GM12878 (cell line): ENCODE results near the gene NELFB. TPM values are rescaled to one million over a fixed set of nuclear protein-coding genes. Genes with fewer than 3 reads are reported as not detected.

Experiments
- ATAC-seq: fragments of 200-7000 bp; cut with Tn5 transposase; 3 replicates; pipeline ENCODE4 v1.9.1; 2020; ENCODE audit warnings: mild to moderate bottlenecking, moderate library complexity
- BruUV-seq: library from RNA; stranded (reverse); fragments of 400-500 nt; replicated peaks from 2 replicates; lab custom pipeline; 2021; lab: Mats Ljungman, UMichigan
- CTCF ChIA-PET: fragments of 300-600 bp; sonication (Branson Sonifier 250); formaldehyde crosslinking; extraction: SDS; loops from one replicate; lab custom pipeline; 2021; ENCODE audit warnings: inconsistent platforms; lab: Yijun Ruan, JAX
- POLR2A ChIA-PET: fragments of 350-600 bp; formaldehyde crosslinking; extraction: SDS; loops from one replicate; lab custom pipeline; 2021; ENCODE audit warnings: inconsistent platforms; lab: Charles Lee
- RAD21 ChIA-PET: fragments of 300-600 bp; sonication (Branson Sonifier 250); formaldehyde crosslinking; loops from one replicate; lab custom pipeline; 2023; ENCODE audit warnings: antibody characterized with exemption; ENCODE audit not compliant: unreplicated experiment; lab: Charles Lee
- SMC1A ChIA-PET: fragments of 300-600 bp; sonication (Branson Sonifier 250); formaldehyde crosslinking; loops from one replicate; lab custom pipeline; 2023; ENCODE audit not compliant: unreplicated experiment, uncharacterized antibody; lab: Charles Lee
- DNase-seq: peaks from one replicate; pipeline ENCODE4 v3.0.0-alpha.2; 2011; ENCODE audit warnings: low read depth, low spot score
- FAIRE-seq: peaks from 3 replicates; lab custom pipeline; 2011; peaks lifted over from hg19 to GRCh38; lab: Jason Lieb, UNC
- H2AFZ ChIP-seq: 2 replicates; pipeline ENCODE4 v1.6.0; 2011; ENCODE audit warnings: low read depth, low read length, control low read depth; ENCODE audit not compliant: control insufficient read depth
- H3K27ac ChIP-seq: 2 replicates; pipeline ENCODE4 v1.5.1; 2011; ENCODE audit warnings: control low read depth; ENCODE audit not compliant: control insufficient read depth, insufficient read depth
- H3K27me3 ChIP-seq, 2 experiments: replicated peaks in 1 of 2; 2 replicates each; pipeline versions ENCODE4 v1.6.0 to v1.6.1; 2011; ENCODE audit warnings: low read length in 1 of 2; ENCODE audit not compliant: control insufficient read depth in 2 of 2, insufficient read depth in 2 of 2
- H3K36me3 ChIP-seq, 2 experiments: 2 replicates each; pipeline ENCODE4 v1.5.1; 2011; ENCODE audit warnings: low read length in 1 of 2; ENCODE audit not compliant: control insufficient read depth in 2 of 2, insufficient read depth in 2 of 2
- H3K4me1 ChIP-seq: 2 replicates; pipeline ENCODE4 v1.6.1; 2011; ENCODE audit warnings: mild to moderate bottlenecking, low read length, moderate library complexity, mixed read lengths; ENCODE audit not compliant: control insufficient read depth, insufficient read depth
- H3K4me2 ChIP-seq: 2 replicates; pipeline ENCODE4 v1.6.0; 2011; ENCODE audit warnings: control low read depth; ENCODE audit not compliant: control insufficient read depth, insufficient read depth
- H3K4me3 ChIP-seq: fragments of 200-600 bp; sonication (generic); 2 replicates; pipeline ENCODE4 v1.5.1; 2016
- H3K79me2 ChIP-seq: 2 replicates; pipeline ENCODE4 v1.6.0; 2011; ENCODE audit warnings: low read length; ENCODE audit not compliant: control insufficient read depth, insufficient read depth
- H3K9ac ChIP-seq: 2 replicates; pipeline ENCODE4 v1.8.0; 2011; ENCODE audit warnings: low read length, control low read depth, mixed read lengths; ENCODE audit not compliant: control insufficient read depth, insufficient read depth
- H3K9me3 ChIP-seq: replicated peaks from 3 replicates; pipeline ENCODE4 v1.5.1; 2011; ENCODE audit warnings: mild to moderate bottlenecking, low read length; ENCODE audit not compliant: control insufficient read depth, insufficient read depth
- H4K20me1 ChIP-seq: 2 replicates; pipeline ENCODE4 v1.6.0; 2011; ENCODE audit not compliant: control insufficient read depth, insufficient read depth
- CHD1 ChIP-seq: IDR thresholded peaks from 2 replicates; pipeline ENCODE4 v1.6.1; 2012; ENCODE audit warnings: low read depth, low read length, improper control_type of control experiment
- DPF2 ChIP-seq: fragments of 450-650 bp; IDR thresholded peaks from 2 replicates; pipeline ENCODE4 v1.6.1; 2017; ENCODE audit warnings: mild to moderate bottlenecking
- IKZF1 ChIP-seq: fragments of 450-650 bp; conservative IDR thresholded peaks from 2 replicates; pipeline ENCODE4 v1.6.1; 2017; ENCODE audit warnings: antibody characterized with exemption, mild to moderate bottlenecking
- MEF2B ChIP-seq: fragments of 450-650 bp; IDR thresholded peaks from 2 replicates; pipeline ENCODE4 v1.6.1; 2018; ENCODE audit warnings: mild to moderate bottlenecking, moderate library complexity; ENCODE audit not compliant: partially characterized antibody, poor library complexity, severe bottlenecking
- MXI1 ChIP-seq: fragments of 150-350 bp; IDR thresholded peaks from 2 replicates; pipeline ENCODE4 v1.6.1; 2011; ENCODE audit warnings: low read depth, mild to moderate bottlenecking, inconsistent platforms, low read length, improper control_type of control experiment
- NFYA ChIP-seq: IDR thresholded peaks from 2 replicates; pipeline ENCODE4 v1.6.1; 2011; ENCODE audit warnings: low read depth, mild to moderate bottlenecking, low read length, improper control_type of control experiment, borderline replicate concordance
- NR2F1 ChIP-seq: fragments of 450-650 bp; conservative IDR thresholded peaks from 2 replicates; pipeline ENCODE4 v1.6.1; 2017; ENCODE audit warnings: mild to moderate bottlenecking
- PML ChIP-seq: IDR thresholded peaks from 2 replicates; pipeline ENCODE4 v1.6.1; 2012; ENCODE audit warnings: low read length, inconsistent platforms
- SPI1 ChIP-seq: IDR thresholded peaks from 2 replicates; pipeline ENCODE4 v1.6.1; 2011; ENCODE audit warnings: low read depth, mild to moderate bottlenecking, low read length, moderate library complexity, borderline replicate concordance; ENCODE audit not compliant: insufficient read depth
- WGBS: methylation state at CpG from one replicate; pipeline ENCODE4 v1.1.6; 2016; ENCODE audit warnings: low lambda C conversion rate; ENCODE audit not compliant: insufficient replicate concordance, insufficient coverage; ENCODE audit errors: missing lambda C conversion rate; 5-methylcytosine and 5-hydroxymethylcytosine counted together
- in situ Hi-C: fragments of 300-500 bp; cut with MboI; formaldehyde crosslinking; loops from 9 replicates; pipeline ENCODE4 v1.14.3; 2018; ENCODE audit warnings: mixed read lengths
- intact Hi-C: fragments of 100-400 bp; cut with micrococcal nuclease; formaldehyde crosslinking; loops from one replicate; pipeline ENCODE4 v1.14.2; 2022; ENCODE audit not compliant: unreplicated experiment
- polyA plus RNA-seq, 11 experiments: library from polyadenylated mRNA; depleted of rRNA in 4 of 11; unstranded in 6 of 11; stranded (reverse) in 5 of 11; fragments of >200 nt; fragmentation: Nextera tagmentation in 4 of 11; fragmentation: Illumina TruSeq in 1 of 11; extraction: Ambion mirVana in 4 of 11; extraction: Trizol in 1 of 11; gene quantifications; 1 replicate in 1 of 11; 2 replicates in 10 of 11; pipeline versions ENCODE4 v1.2.1 to v1.2.3, GENCODE V29; 2011 to 2016; ENCODE audit warnings: inconsistent platforms in 2 of 11, missing spikeins in 2 of 11, low read depth in 1 of 11
- total RNA-seq, 4 experiments: library from RNA; depleted of rRNA in 3 of 4; stranded (reverse); fragments of >200 nt in 3 of 4; fragmentation: Illumina TruSeq in 1 of 4; extraction: Trizol in 1 of 4; gene quantifications; 2 replicates each; pipeline versions ENCODE4 v1.2.1 to v1.2.3, GENCODE V29; 2013 to 2021
- TF ChIP-seq, protein P1 (sequence below): fragments of 150-350 bp; IDR thresholded peaks from 2 replicates; pipeline ENCODE4 v1.6.1; 2014; ENCODE audit warnings: mild to moderate bottlenecking, low read depth, low read length
- TF ChIP-seq, protein P2 (sequence below): IDR thresholded peaks from 2 replicates; pipeline ENCODE4 v1.6.1; 2012; ENCODE audit warnings: improper control_type of control experiment, low read depth, low read length; ENCODE audit not compliant: insufficient replicate concordance

The NELFB gene
- total and polyA plus RNA-seq, 10 of the 15 experiments (the other 5 are each of a cell fraction or from before 2014, with no cell fraction given), result 0.19 to 63.4 (median 30.9) TPM

DNA sequence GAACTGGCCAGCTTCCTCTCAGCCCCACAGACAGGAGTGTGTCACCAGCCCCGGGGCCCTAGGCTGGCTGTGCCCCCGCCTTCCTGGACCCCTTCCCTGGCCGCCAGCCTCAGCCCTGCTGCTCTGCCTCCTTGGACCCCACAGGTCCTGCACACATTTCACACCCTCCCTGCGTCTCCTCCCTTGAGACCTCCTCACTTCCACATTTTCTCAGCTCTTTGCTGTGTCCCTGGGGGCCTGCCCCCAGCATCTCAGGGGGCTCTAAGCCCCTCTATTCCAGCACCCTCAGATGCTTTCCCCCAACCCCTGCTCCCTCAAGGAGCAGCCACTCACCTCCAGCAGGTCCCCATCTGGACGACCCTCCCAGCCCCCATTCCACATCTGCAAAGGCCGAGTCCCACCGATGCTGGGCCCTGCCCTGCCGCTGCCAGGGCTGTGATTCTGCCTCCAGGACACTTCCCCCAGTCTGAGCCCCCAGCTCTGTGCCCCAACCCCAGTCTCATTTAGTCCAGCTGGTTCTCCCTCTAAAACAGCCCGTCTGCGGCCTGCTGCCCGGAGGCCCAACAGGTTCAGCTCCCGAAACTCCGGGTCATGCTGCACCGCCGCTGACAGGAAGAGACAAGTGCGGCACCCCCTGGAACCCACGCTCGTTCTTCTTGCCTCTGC is 20.2 kb upstream of the NELFB start:
- ChIA-PET SMC1A (interaction anchor here (0.7 to 1.2 kb wide), 3 partner anchors 84 to 116 kb away, joined by 3 to 4 read pairs (median 3); no protein-coding TSS in a partner anchor), POLR2A (interaction anchor here (0.6 to 2.0 kb wide), 6 partner anchors 10 to 119 kb away, joined by 3 to 15 read pairs (median 4); partner anchors contain the start of genes CYSRT1 and TPRN), CTCF (interaction anchor here (0.9 to 1.3 kb wide), 5 partner anchors 12 to 206 kb away, joined by 3 to 8 read pairs (median 3); partner anchors contain the start of gene SSNA1), RAD21 (interaction anchor here (0.7 to 4.6 kb wide), 5 partner anchors 21 to 116 kb away, joined by 3 to 20 read pairs (median 4); partner anchors contain the start of genes ANAPC2 and SSNA1)
- Histone ChIP-seq H3K27ac (no peak overlapping the region), H3K27me3 (no peaks in the 10 kb centered on the region), H3K9me3 (no peaks in the 10 kb centered on the region), H2AFZ (no peak overlapping the region), H3K4me2 (no peak overlapping the region), H3K9ac (no peak overlapping the region), H4K20me1 (no peaks in the 10 kb centered on the region), H3K4me3 (no peak overlapping the region), H3K79me2 (peaks cover 4% of the 10 kb centered on the region), H3K4me1 (peaks cover 26% of the 10 kb centered on the region), H3K36me3 (no peaks in the 10 kb centered on the region)
- in situ Hi-C loops (no loop called here), intact Hi-C loops (loop anchor here (5.0 kb wide), 1 partner anchor 448 kb away; no protein-coding TSS in a partner anchor)
- no peak for DNase-seq
- no peak for FAIRE-seq
- TF ChIP-seq CHD1, result no peak
- peak; percentile 89 for TF ChIP-seq MEF2B
- TF ChIP-seq PML, result no peak
- no peak for TF ChIP-seq IKZF1
- TF ChIP-seq, protein P1, sequence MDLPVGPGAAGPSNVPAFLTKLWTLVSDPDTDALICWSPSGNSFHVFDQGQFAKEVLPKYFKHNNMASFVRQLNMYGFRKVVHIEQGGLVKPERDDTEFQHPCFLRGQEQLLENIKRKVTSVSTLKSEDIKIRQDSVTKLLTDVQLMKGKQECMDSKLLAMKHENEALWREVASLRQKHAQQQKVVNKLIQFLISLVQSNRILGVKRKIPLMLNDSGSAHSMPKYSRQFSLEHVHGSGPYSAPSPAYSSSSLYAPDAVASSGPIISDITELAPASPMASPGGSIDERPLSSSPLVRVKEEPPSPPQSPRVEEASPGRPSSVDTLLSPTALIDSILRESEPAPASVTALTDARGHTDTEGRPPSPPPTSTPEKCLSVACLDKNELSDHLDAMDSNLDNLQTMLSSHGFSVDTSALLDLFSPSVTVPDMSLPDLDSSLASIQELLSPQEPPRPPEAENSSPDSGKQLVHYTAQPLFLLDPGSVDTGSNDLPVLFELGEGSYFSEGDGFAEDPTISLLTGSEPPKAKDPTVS, result no peak
- TF ChIP-seq, protein P2, sequence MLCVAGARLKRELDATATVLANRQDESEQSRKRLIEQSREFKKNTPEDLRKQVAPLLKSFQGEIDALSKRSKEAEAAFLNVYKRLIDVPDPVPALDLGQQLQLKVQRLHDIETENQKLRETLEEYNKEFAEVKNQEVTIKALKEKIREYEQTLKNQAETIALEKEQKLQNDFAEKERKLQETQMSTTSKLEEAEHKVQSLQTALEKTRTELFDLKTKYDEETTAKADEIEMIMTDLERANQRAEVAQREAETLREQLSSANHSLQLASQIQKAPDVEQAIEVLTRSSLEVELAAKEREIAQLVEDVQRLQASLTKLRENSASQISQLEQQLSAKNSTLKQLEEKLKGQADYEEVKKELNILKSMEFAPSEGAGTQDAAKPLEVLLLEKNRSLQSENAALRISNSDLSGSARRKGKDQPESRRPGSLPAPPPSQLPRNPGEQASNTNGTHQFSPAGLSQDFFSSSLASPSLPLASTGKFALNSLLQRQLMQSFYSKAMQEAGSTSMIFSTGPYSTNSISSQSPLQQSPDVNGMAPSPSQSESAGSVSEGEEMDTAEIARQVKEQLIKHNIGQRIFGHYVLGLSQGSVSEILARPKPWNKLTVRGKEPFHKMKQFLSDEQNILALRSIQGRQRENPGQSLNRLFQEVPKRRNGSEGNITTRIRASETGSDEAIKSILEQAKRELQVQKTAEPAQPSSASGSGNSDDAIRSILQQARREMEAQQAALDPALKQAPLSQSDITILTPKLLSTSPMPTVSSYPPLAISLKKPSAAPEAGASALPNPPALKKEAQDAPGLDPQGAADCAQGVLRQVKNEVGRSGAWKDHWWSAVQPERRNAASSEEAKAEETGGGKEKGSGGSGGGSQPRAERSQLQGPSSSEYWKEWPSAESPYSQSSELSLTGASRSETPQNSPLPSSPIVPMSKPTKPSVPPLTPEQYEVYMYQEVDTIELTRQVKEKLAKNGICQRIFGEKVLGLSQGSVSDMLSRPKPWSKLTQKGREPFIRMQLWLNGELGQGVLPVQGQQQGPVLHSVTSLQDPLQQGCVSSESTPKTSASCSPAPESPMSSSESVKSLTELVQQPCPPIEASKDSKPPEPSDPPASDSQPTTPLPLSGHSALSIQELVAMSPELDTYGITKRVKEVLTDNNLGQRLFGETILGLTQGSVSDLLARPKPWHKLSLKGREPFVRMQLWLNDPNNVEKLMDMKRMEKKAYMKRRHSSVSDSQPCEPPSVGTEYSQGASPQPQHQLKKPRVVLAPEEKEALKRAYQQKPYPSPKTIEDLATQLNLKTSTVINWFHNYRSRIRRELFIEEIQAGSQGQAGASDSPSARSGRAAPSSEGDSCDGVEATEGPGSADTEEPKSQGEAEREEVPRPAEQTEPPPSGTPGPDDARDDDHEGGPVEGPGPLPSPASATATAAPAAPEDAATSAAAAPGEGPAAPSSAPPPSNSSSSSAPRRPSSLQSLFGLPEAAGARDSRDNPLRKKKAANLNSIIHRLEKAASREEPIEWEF, result no peak
- peak; percentile 60; the same call in 1 of the 2 replicates for TF ChIP-seq SPI1
- TF ChIP-seq MXI1, result no peak
- 0 out of 2 replicates have a peak, but pooled peaks have one; percentile 32 for TF ChIP-seq DPF2
- no peak for TF ChIP-seq NFYA
- TF ChIP-seq NR2F1, result peak; percentile 39; the same call in 1 of the 2 replicates
- no TSS peak for BruUV-seq
- no peak for ATAC-seq
- 37% methylated on average over 18 of the region's 18 CpGs for WGBS
